HepG2 (cell line): Measurements from ENCODE around the gene MYLK. TPM values are rescaled to one million over a fixed set of nuclear protein-coding genes. Genes with fewer than 3 reads are reported as not detected.

ENCODE experiments used
- ATAC-seq: fragments of 200-7000 bp; cut with Tn5 transposase; 3 replicates; pipeline ENCODE4 v1.9.1; 2020; ENCODE audit warnings: mild to moderate bottlenecking, moderate library complexity
- BruUV-seq: library from RNA; stranded (reverse); fragments of 400-500 nt; replicated peaks from 2 replicates; lab custom pipeline; 2021; lab: Mats Ljungman, UMichigan
- CTCF ChIA-PET: fragments of 300-600 bp; formaldehyde crosslinking; extraction: SDS; loops from one replicate; lab custom pipeline; 2021; ENCODE audit warnings: low total read pairs, inconsistent platforms, low intra/inter-chr PET ratio; lab: Yijun Ruan, JAX
- POLR2A ChIA-PET: fragments of 350-600 bp; sonication (Branson Sonifier 250); formaldehyde crosslinking; loops from one replicate; lab custom pipeline; 2020; ENCODE audit warnings: antibody characterized with exemption, inconsistent platforms; lab: Yijun Ruan, JAX
- DNase-seq: peaks from one replicate; pipeline ENCODE4 v3.0.0-alpha.2; 2015; ENCODE audit warnings: low spot score
- FAIRE-seq: peaks from 3 replicates; lab custom pipeline; 2011; peaks lifted over from hg19 to GRCh38; lab: Jason Lieb, UNC
- H2AFZ ChIP-seq: one replicate; pipeline ENCODE4 v1.6.1; 2011; ENCODE audit warnings: low read length, inconsistent platforms
- H3K27ac ChIP-seq: fragments of 300-600 bp; 3 replicates; pipeline ENCODE4 v1.8.0; 2011; ENCODE audit warnings: mixed run types, mild to moderate bottlenecking, mixed read lengths, low read length, inconsistent platforms; ENCODE audit not compliant: insufficient read depth; ENCODE audit errors: extremely low read length
- H3K27me3 ChIP-seq, 2 experiments: fragments of 200-600 bp in 1 of 2; 2 replicates in 1 of 2; 3 replicates in 1 of 2; pipeline versions ENCODE4 v1.6.0 to v1.8.0; 2011; ENCODE audit warnings: low read length in 2 of 2, mild to moderate bottlenecking in 2 of 2, moderate library complexity in 2 of 2, inconsistent platforms in 1 of 2; ENCODE audit not compliant: insufficient read depth in 2 of 2, control insufficient read depth in 1 of 2
- H3K36me3 ChIP-seq, 2 experiments: fragments of 200-600 bp in 1 of 2; replicated peaks in 1 of 2; 2 replicates in 1 of 2; 3 replicates in 1 of 2; pipeline versions ENCODE4 v1.5.1 to v1.8.0; 2011; ENCODE audit warnings: low read length in 2 of 2, inconsistent platforms in 1 of 2; ENCODE audit not compliant: insufficient read depth in 2 of 2, control insufficient read depth in 1 of 2
- H3K4me1 ChIP-seq: 2 replicates; pipeline ENCODE4 v1.5.1; 2012; ENCODE audit warnings: low read length, inconsistent platforms; ENCODE audit not compliant: insufficient read depth
- H3K4me2 ChIP-seq: 2 replicates; pipeline ENCODE4 v1.6.0; 2011; ENCODE audit warnings: low read depth, low read length, inconsistent platforms
- H3K4me3 ChIP-seq, 3 experiments: fragments of 200-600 bp in 1 of 3; sonication (generic), shearing (Covaris generic) in 1 of 3; replicated peaks in 1 of 3; 2 replicates each; pipeline ENCODE4 v1.5.1; 2011 to 2016; ENCODE audit warnings: low read length in 3 of 3, inconsistent platforms in 2 of 3, low read depth in 2 of 3, mild to moderate bottlenecking in 2 of 3, control low read depth in 1 of 3, mixed read lengths in 1 of 3; ENCODE audit not compliant: insufficient read depth in 1 of 3
- H3K79me2 ChIP-seq: one replicate; pipeline ENCODE4 v1.6.1; 2011; ENCODE audit warnings: low read length, inconsistent platforms; ENCODE audit not compliant: insufficient read depth
- H3K9ac ChIP-seq: 2 replicates; pipeline ENCODE4 v1.6.0; 2011; ENCODE audit warnings: mild to moderate bottlenecking, low read depth, low read length, inconsistent platforms; ENCODE audit not compliant: insufficient read depth
- H3K9me3 ChIP-seq: 2 replicates; pipeline ENCODE4 v1.5.1; 2012; ENCODE audit warnings: mild to moderate bottlenecking, low read length
- H4K20me1 ChIP-seq: 2 replicates; pipeline ENCODE4 v1.6.0; 2011; ENCODE audit warnings: inconsistent platforms, mild to moderate bottlenecking, low read length, moderate library complexity; ENCODE audit not compliant: insufficient read depth
- ARHGAP35 ChIP-seq: sonication (generic); formaldehyde crosslinking; IDR thresholded peaks from 2 replicates; pipeline ENCODE4 v1.9.0; 2022; ENCODE audit warnings: mild to moderate bottlenecking, inconsistent platforms, moderate library complexity, missing genetic modification reagents, borderline replicate concordance
- GABPA ChIP-seq, 2 experiments: IDR thresholded peaks; 2 replicates each; pipeline ENCODE4 v1.6.1; 2011 to 2016; ENCODE audit warnings: low read depth in 2 of 2, low read length in 1 of 2, missing biosample characterization in 1 of 2, missing genetic modification characterization in 1 of 2
- MAFF ChIP-seq: IDR thresholded peaks from 2 replicates; pipeline ENCODE4 v1.6.1; 2011; ENCODE audit warnings: low read depth, low read length, improper control_type of control experiment
- MAFK ChIP-seq, 2 experiments: IDR thresholded peaks in 1 of 2; conservative IDR thresholded peaks in 1 of 2; 2 replicates each; pipeline ENCODE4 v1.6.1; 2011; ENCODE audit warnings: improper control_type of control experiment in 2 of 2, low read length in 2 of 2
- PRPF4 ChIP-seq: fragments of 200-400 bp; formaldehyde crosslinking; IDR thresholded peaks from 2 replicates; pipeline ENCODE4 v1.6.1; 2016; ENCODE audit warnings: low read length, low read depth; ENCODE audit not compliant: poor library complexity, severe bottlenecking
- SOX5 ChIP-seq: IDR thresholded peaks from 2 replicates; pipeline ENCODE4 v1.6.1; 2016; ENCODE audit warnings: borderline replicate concordance
- ZKSCAN8 ChIP-seq: IDR thresholded peaks from 2 replicates; pipeline ENCODE4 v1.6.1; 2016; ENCODE audit warnings: borderline replicate concordance, missing genetic modification reagents, missing compliant biosample characterization
- ZMAT3 ChIP-seq: sonication (generic); formaldehyde crosslinking; conservative IDR thresholded peaks from 2 replicates; pipeline ENCODE4 v1.7.0; 2021; ENCODE audit warnings: missing genetic modification reagents
- ZNF205 ChIP-seq: IDR thresholded peaks from 2 replicates; pipeline ENCODE4 v1.6.1; 2018; ENCODE audit warnings: missing biosample characterization, missing genetic modification reagents
- ZNF883 ChIP-seq: sonication (generic); formaldehyde crosslinking; IDR thresholded peaks from 2 replicates; pipeline ENCODE4 v1.5.1; 2020; ENCODE audit warnings: mild to moderate bottlenecking, missing genetic modification reagents; ENCODE audit errors: not compliant biosample characterization
- WGBS: methylation state at CpG from one replicate; pipeline ENCODE4 v1.1.6; 2017; ENCODE audit warnings: low lambda C conversion rate; 5-methylcytosine and 5-hydroxymethylcytosine counted together
- in situ Hi-C: cut with HindIII; loops from 2 replicates; pipeline ENCODE4 v1.10.0; 2017; ENCODE audit warnings: low pct_unique_long_range_greater_than_20kb; ENCODE audit not compliant: extremely low pct_ligation_motif_present
- intact Hi-C: fragments of 100-400 bp; cut with micrococcal nuclease; formaldehyde crosslinking; loops from one replicate; pipeline ENCODE4 v1.10.0; 2022; ENCODE audit not compliant: unreplicated experiment
- polyA plus RNA-seq, 8 experiments: library from polyadenylated mRNA; depleted of rRNA in 3 of 8; stranded (reverse) in 7 of 8; unstranded in 1 of 8; fragments of >200 nt; fragmentation: Illumina TruSeq in 4 of 8; extraction: Trizol in 4 of 8; gene quantifications; 2 replicates each; pipeline versions ENCODE4 v1.2.1 to v1.2.3, GENCODE V29; 2011 to 2016; ENCODE audit warnings: low read depth in 4 of 8, missing spikeins in 1 of 8, mixed read lengths in 1 of 8; ENCODE audit not compliant: insufficient read depth in 1 of 8
- total RNA-seq, 5 experiments: library from RNA; depleted of rRNA; stranded (reverse); fragments of >200 nt; fragmentation: Illumina TruSeq; extraction: Trizol; gene quantifications; 2 replicates each; pipeline ENCODE4 v1.2.3, GENCODE V29; 2016; ENCODE audit warnings: low read depth in 1 of 5
- TF ChIP-seq, protein P1 (sequence below): sonication (generic); formaldehyde crosslinking; IDR thresholded peaks from 2 replicates; pipeline ENCODE4 v1.5.0; 2020; ENCODE audit warnings: missing genetic modification reagents
- TF ChIP-seq, protein P2 (sequence below): sonication (generic); formaldehyde crosslinking; conservative IDR thresholded peaks from 2 replicates; pipeline ENCODE4 v1.4.0; 2020; ENCODE audit warnings: missing genetic modification reagents
- TF ChIP-seq, protein P3 (sequence below): sonication (generic); formaldehyde crosslinking; IDR thresholded peaks from 2 replicates; pipeline ENCODE4 v1.5.1; 2020; ENCODE audit warnings: mild to moderate bottlenecking, missing genetic modification reagents, moderate library complexity

The MYLK gene
- total and polyA plus RNA-seq, 2 of the 13 experiments (the other 11 are each of a cell fraction or from before 2014, with no cell fraction given), result 10.6 to 34.9 TPM

DNA sequence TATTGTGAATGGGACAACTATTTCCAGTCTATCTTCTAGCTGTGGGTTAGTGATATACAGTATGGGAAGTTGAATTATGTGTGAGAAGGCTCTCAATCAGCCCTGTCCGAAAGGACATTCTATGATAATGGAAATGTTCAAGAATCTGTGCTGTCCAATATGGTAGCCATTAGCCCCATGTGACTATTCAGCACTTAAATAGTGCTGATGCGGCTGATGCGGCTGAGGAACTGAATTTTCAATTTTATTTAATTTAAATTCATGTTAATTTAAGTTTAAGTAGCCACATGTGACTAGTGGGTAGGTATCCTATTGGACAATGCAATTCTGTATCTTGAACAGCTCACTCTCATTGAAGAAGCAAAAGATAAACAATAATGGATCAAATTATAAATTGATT is 98.5 kb downstream of the MYLK start:
- H3K9ac ChIP-seq, result no peak overlapping the region
- BruUV-seq, result no TSS peak
- H3K36me3 ChIP-seq, result peaks cover 5 to 15% of the 10 kb centered on the region in 2 experiments; a peak in 4 of 5 replicates
- DNase-seq (no peak), ATAC-seq (no peak), FAIRE-seq (no peak)
- in situ Hi-C loops (no loop called here), intact Hi-C loops (no loop called here)
- peaks cover 52% of the 10 kb centered on the region for H3K4me1 ChIP-seq
- no peaks in the 10 kb centered on the region for H4K20me1 ChIP-seq
- peak; percentile 30 to 72; a peak in 3 of 4 replicates for TF ChIP-seq MAFK (conservative IDR thresholded peaks at IDR 0.05 in 1 of 2, IDR thresholded peaks at IDR 0.05 in 1 of 2; ENCODE audit: low read length in 2 of 2)
- TF ChIP-seq, protein P1, sequence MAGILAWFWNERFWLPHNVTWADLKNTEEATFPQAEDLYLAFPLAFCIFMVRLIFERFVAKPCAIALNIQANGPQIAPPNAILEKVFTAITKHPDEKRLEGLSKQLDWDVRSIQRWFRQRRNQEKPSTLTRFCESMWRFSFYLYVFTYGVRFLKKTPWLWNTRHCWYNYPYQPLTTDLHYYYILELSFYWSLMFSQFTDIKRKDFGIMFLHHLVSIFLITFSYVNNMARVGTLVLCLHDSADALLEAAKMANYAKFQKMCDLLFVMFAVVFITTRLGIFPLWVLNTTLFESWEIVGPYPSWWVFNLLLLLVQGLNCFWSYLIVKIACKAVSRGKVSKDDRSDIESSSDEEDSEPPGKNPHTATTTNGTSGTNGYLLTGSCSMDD (CRISPR knock-in tag), result no peak
- TF ChIP-seq MAFF, result peak; percentile 58
- ChIA-PET CTCF (no interaction called here), POLR2A (no interaction called here)
- H3K9me3 ChIP-seq, result no peaks in the 10 kb centered on the region
- H3K27me3 ChIP-seq, result no peaks in the 10 kb centered on the region
- 98% methylated on average over 3 of the region's 3 CpGs for WGBS
- no peak overlapping the region for H3K27ac ChIP-seq
- H3K4me2 ChIP-seq, result no peak overlapping the region
- H3K4me3 ChIP-seq, result no peak overlapping the region
- no peak overlapping the region for H2AFZ ChIP-seq
- peaks cover 13% of the 10 kb centered on the region for H3K79me2 ChIP-seq

DNA sequence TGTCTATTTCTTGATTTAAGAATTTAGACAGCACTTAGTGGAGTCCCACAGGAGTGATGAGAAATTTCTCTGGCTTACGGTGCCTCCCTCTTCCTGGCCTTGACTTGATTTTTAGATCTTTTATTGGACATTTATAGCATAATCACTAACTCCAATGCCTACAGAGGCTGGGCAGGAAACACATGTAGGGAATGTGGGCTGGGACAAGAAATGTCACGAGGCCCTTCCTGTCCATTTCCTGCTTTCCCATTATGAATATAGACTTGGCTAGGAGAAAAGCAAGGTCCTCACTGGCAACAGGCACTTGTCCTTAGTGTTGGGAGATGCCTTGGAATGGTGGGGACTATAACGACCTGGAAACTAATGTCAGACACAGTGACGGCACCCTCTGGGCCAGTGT is 100.3 kb downstream of the MYLK start:
- peaks cover 1 to 11% of the 10 kb centered on the region in 2 experiments; a peak in 4 of 5 replicates for H3K36me3 ChIP-seq
- no peaks in the 10 kb centered on the region for H3K9me3 ChIP-seq
- ChIA-PET POLR2A (interaction anchor here (0.9 to 1.5 kb wide), 2 partner anchors 15 to 28 kb away, joined by 6 to 7 read pairs; no protein-coding TSS in a partner anchor), CTCF (no interaction called here)
- H3K27me3 ChIP-seq, result no peaks in the 10 kb centered on the region
- intact Hi-C loops (loop anchor here (2.0 kb wide), 1 partner anchor 29 kb away; no protein-coding TSS in a partner anchor), in situ Hi-C loops (no loop called here)
- H3K4me1 ChIP-seq, result peaks cover 56% of the 10 kb centered on the region
- no peak overlapping the region for H2AFZ ChIP-seq
- 79% methylated on average over 4 of the region's 4 CpGs for WGBS
- H3K9ac ChIP-seq, result peak overlapping the region; percentile 14; the same call in 1 of the 2 replicates
- no peak overlapping the region; a peak in 1 of 6 replicates for H3K4me3 ChIP-seq
- peak; percentile 37; the same call in 1 of the 3 replicates for ATAC-seq
- no peak for DNase-seq
- no peaks in the 10 kb centered on the region for H4K20me1 ChIP-seq
- peaks cover 22% of the 10 kb centered on the region for H3K79me2 ChIP-seq
- H3K4me2 ChIP-seq, result peak overlapping the region; percentile 46
- BruUV-seq, result no TSS peak
- H3K27ac ChIP-seq, result peak overlapping the region; percentile 56
- FAIRE-seq, result no peak
- TF ChIP-seq ZKSCAN8 (no peak), GABPA (IDR thresholded peaks at IDR 0.05; ENCODE audit: low read depth, low read length) (no peak), GABPA (CRISPR knock-in tag; IDR thresholded peaks at IDR 0.05; ENCODE audit: low read depth) (peak; percentile 75), ZMAT3 (CRISPR knock-in tag) (no peak), ARHGAP35 (CRISPR knock-in tag) (no peak), ZNF205 (CRISPR knock-in tag) (no peak), SOX5 (CRISPR knock-in tag) (no peak), PRPF4 (no peak), ZNF883 (CRISPR knock-in tag) (no peak)
- TF ChIP-seq, protein P2, sequence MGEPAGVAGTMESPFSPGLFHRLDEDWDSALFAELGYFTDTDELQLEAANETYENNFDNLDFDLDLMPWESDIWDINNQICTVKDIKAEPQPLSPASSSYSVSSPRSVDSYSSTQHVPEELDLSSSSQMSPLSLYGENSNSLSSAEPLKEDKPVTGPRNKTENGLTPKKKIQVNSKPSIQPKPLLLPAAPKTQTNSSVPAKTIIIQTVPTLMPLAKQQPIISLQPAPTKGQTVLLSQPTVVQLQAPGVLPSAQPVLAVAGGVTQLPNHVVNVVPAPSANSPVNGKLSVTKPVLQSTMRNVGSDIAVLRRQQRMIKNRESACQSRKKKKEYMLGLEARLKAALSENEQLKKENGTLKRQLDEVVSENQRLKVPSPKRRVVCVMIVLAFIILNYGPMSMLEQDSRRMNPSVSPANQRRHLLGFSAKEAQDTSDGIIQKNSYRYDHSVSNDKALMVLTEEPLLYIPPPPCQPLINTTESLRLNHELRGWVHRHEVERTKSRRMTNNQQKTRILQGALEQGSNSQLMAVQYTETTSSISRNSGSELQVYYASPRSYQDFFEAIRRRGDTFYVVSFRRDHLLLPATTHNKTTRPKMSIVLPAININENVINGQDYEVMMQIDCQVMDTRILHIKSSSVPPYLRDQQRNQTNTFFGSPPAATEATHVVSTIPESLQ (CRISPR knock-in tag), result no peak
- TF ChIP-seq, protein P3, sequence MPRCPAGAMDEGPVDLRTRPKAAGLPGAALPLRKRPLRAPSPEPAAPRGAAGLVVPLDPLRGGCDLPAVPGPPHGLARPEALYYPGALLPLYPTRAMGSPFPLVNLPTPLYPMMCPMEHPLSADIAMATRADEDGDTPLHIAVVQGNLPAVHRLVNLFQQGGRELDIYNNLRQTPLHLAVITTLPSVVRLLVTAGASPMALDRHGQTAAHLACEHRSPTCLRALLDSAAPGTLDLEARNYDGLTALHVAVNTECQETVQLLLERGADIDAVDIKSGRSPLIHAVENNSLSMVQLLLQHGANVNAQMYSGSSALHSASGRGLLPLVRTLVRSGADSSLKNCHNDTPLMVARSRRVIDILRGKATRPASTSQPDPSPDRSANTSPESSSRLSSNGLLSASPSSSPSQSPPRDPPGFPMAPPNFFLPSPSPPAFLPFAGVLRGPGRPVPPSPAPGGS (CRISPR knock-in tag), result no peak
